OCI-LY3 (cell line): ENCODE data around the gene SOWAHC.

Experiments used
- H2AFZ ChIP-seq: fragments of 200-600, 300-600 bp; shearing (Covaris generic); 2 replicates; pipeline ENCODE4 v1.6.0; 2014; ENCODE audit warnings: antibody characterized with exemption, low read depth, low read length
- H3K27ac ChIP-seq: fragments of 200-600, 300-600 bp; sonication (generic); 2 replicates; pipeline ENCODE4 v1.5.1; 2014; ENCODE audit warnings: mild to moderate bottlenecking, low read length, moderate library complexity, mixed read lengths
- H3K27me3 ChIP-seq: fragments of 200-600, 300-600 bp; sonication (generic); 2 replicates; pipeline ENCODE4 v1.6.1; 2014; ENCODE audit warnings: low read depth, low read length, mixed read lengths
- H3K36me3 ChIP-seq: fragments of 200-600, 300-600 bp; sonication (generic); replicated peaks from 2 replicates; pipeline ENCODE3; 2014; ENCODE audit warnings: low read depth, low read length, mixed read lengths
- H3K4me1 ChIP-seq: fragments of 300-600, 200-600 bp; sonication (generic); 2 replicates; pipeline ENCODE4 v1.6.1; 2014; ENCODE audit warnings: low read length, mixed read lengths
- H3K4me2 ChIP-seq: fragments of 200-600, 300-600 bp; sonication (generic); 2 replicates; pipeline ENCODE4 v1.6.1; 2014; ENCODE audit warnings: low read length, mixed read lengths
- H3K4me3 ChIP-seq: fragments of 300-600, 200-600 bp; sonication (generic); 2 replicates; pipeline ENCODE4 v1.5.1; 2014; ENCODE audit warnings: antibody characterized with exemption, mild to moderate bottlenecking, low read length, moderate library complexity
- H3K79me2 ChIP-seq: fragments of 300-600, 200-600 bp; shearing (Covaris generic); 2 replicates; pipeline ENCODE4 v1.6.1; 2014; ENCODE audit warnings: mild to moderate bottlenecking, low read length, mixed read lengths
- H3K9ac ChIP-seq: fragments of 300-600, 200-600 bp; shearing (Covaris generic); 2 replicates; pipeline ENCODE4 v1.6.0; 2014; ENCODE audit warnings: mild to moderate bottlenecking, low read length, moderate library complexity
- H3K9me3 ChIP-seq: fragments of 200-600, 300-600 bp; shearing (Covaris generic); 2 replicates; pipeline ENCODE4 v1.6.1; 2014; ENCODE audit warnings: low read length, mixed read lengths; ENCODE audit not compliant: insufficient read depth
- H4K20me1 ChIP-seq: fragments of 200-600, 300-600 bp; sonication (generic); 2 replicates; pipeline ENCODE4 v1.6.1; 2016; ENCODE audit warnings: low read length, mixed read lengths; ENCODE audit not compliant: insufficient read depth
- EZH2phosphoT487 ChIP-seq: fragments of 200-600 bp; shearing (Covaris generic); IDR thresholded peaks from 2 replicates; pipeline ENCODE4 v1.6.1; 2018; ENCODE audit warnings: antibody characterized with exemption, mixed run types, low read depth
- TF ChIP-seq, protein P1 (sequence below): fragments of 200-600, 300-600 bp; sonication (generic); IDR thresholded peaks from 2 replicates; pipeline ENCODE4 v1.5.1; 2014; ENCODE audit warnings: antibody characterized with exemption, low read length, low read depth

The SOWAHC gene

DNA sequence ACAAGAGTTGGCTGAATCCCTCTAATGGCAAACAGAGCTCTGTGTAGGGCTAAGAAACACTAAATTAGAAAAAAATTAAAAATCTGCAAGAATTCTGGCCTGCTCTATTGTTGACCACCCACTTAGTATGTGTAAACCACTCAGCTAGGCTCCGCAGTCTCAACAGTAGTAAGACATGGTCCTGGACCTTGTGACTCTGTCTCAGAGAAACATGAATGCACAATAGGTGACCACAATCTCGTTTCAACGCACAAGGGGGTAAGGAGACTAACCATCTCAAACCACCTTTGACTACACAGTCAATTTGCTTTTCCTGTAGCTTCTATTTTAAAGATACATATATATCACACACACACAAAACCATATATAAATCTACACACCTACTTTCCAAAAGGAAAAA is 16.9 kb upstream of the SOWAHC start:
- H3K9me3 ChIP-seq, result no peaks in the 10 kb centered on the region
- no peak overlapping the region for H3K9ac ChIP-seq
- H3K4me1 ChIP-seq, result no peaks in the 10 kb centered on the region
- no peak overlapping the region for H3K27ac ChIP-seq
- no peaks in the 10 kb centered on the region for H3K27me3 ChIP-seq
- H4K20me1 ChIP-seq, result no peaks in the 10 kb centered on the region
- no peak overlapping the region for H3K4me2 ChIP-seq
- no peak overlapping the region for H2AFZ ChIP-seq
- no peak overlapping the region for H3K4me3 ChIP-seq
- no peaks in the 10 kb centered on the region for H3K36me3 ChIP-seq
- TF ChIP-seq EZH2phosphoT487, result no peak
- TF ChIP-seq, protein P1, sequence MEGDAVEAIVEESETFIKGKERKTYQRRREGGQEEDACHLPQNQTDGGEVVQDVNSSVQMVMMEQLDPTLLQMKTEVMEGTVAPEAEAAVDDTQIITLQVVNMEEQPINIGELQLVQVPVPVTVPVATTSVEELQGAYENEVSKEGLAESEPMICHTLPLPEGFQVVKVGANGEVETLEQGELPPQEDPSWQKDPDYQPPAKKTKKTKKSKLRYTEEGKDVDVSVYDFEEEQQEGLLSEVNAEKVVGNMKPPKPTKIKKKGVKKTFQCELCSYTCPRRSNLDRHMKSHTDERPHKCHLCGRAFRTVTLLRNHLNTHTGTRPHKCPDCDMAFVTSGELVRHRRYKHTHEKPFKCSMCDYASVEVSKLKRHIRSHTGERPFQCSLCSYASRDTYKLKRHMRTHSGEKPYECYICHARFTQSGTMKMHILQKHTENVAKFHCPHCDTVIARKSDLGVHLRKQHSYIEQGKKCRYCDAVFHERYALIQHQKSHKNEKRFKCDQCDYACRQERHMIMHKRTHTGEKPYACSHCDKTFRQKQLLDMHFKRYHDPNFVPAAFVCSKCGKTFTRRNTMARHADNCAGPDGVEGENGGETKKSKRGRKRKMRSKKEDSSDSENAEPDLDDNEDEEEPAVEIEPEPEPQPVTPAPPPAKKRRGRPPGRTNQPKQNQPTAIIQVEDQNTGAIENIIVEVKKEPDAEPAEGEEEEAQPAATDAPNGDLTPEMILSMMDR, result no peak
- no peaks in the 10 kb centered on the region for H3K79me2 ChIP-seq

DNA sequence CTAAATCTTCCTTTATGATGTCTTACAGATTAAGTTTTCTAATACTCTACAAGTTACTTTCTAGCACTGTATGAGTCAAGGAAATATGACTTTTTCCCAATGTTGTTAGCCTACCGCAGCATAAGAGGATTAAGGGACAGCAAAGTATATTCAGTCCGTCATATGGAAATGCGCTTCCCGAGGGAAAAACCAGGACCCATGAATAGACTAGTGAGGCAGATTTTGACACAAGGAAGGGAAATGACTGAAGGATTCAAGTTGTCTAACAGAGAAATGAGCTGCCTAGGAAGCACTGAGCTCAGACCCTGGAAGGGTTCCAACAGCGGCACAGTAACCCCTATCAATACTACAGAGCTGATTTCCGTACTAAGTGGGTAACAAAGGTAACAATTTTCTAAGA is 12.4 kb upstream of the SOWAHC start:
- TF ChIP-seq EZH2phosphoT487, result no peak
- no peaks in the 10 kb centered on the region for H3K36me3 ChIP-seq
- no peaks in the 10 kb centered on the region for H3K4me1 ChIP-seq
- peaks cover 3% of the 10 kb centered on the region; the same call in 1 of the 2 replicates for H3K27me3 ChIP-seq
- no peaks in the 10 kb centered on the region for H3K9me3 ChIP-seq
- no peak overlapping the region for H3K9ac ChIP-seq
- no peak overlapping the region for H3K4me3 ChIP-seq
- H3K4me2 ChIP-seq, result no peak overlapping the region
- H3K27ac ChIP-seq, result no peak overlapping the region
- H3K79me2 ChIP-seq, result no peaks in the 10 kb centered on the region
- no peak overlapping the region for H2AFZ ChIP-seq
- no peaks in the 10 kb centered on the region for H4K20me1 ChIP-seq

DNA sequence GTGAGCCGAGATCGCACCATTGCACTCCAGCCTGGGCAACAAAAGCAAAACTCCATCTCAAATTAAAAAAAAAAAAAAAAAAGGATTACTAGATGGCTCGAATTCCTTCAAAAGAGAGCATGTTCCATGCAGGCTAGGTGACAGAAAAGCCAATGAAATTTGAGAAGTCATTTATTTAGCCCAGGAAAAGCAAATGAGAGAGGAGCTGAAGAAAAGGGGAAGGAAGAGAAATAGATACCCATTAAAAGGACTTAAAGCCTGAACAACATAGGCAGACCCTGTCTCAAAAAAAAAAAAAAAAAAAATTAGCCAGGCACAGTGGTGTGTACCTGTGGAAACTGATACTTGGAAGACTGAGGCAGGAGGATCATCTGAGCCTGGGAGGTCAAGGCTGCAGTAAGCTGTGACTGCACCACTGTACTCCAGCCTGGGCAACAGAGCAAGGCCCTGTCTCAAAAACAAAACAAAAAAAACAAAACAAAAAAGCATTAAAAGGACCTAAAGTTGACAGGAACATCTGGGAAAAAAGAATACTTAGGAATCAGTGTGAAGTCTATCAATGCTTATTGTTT is 11.5 kb upstream of the SOWAHC start:
- Histone ChIP-seq H3K9ac (no peak overlapping the region), H3K79me2 (no peaks in the 10 kb centered on the region), H3K9me3 (no peaks in the 10 kb centered on the region), H3K4me3 (no peak overlapping the region), H3K4me2 (no peak overlapping the region), H2AFZ (no peak overlapping the region), H4K20me1 (no peaks in the 10 kb centered on the region), H3K36me3 (no peaks in the 10 kb centered on the region), H3K27me3 (peaks cover 3% of the 10 kb centered on the region; the same call in 1 of the 2 replicates), H3K27ac (no peak overlapping the region), H3K4me1 (no peaks in the 10 kb centered on the region)
- TF ChIP-seq, protein P1, result no peak
- TF ChIP-seq EZH2phosphoT487, result no peak

DNA sequence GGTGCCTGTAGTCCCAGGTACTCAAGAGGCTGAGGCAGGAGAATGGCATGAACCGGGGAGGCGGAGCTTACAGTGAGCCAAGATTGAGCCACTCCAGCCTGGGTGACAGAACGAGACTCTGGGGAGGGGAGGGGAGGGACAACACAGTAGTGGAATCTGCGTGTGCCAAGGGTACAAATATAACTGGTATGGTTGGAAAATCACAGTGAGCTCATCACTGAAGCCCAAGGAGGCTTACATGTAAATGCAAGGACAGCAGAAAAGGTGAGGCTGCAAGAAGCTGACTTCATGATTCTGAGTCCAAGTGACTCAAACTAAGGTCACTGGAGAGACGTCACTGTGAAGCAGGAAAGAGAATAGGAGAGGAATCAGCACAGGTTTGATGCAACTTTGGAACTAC is 9.6 kb upstream of the SOWAHC start:
- no peaks in the 10 kb centered on the region for H4K20me1 ChIP-seq
- H3K4me1 ChIP-seq, result no peaks in the 10 kb centered on the region
- no peak overlapping the region for H3K4me2 ChIP-seq
- no peak overlapping the region for H2AFZ ChIP-seq
- peaks cover 7% of the 10 kb centered on the region; the same call in 1 of the 2 replicates for H3K27me3 ChIP-seq
- TF ChIP-seq, protein P1, result no peak
- no peak for TF ChIP-seq EZH2phosphoT487
- no peaks in the 10 kb centered on the region for H3K9me3 ChIP-seq
- no peaks in the 10 kb centered on the region for H3K79me2 ChIP-seq
- no peak overlapping the region for H3K4me3 ChIP-seq
- no peak overlapping the region for H3K27ac ChIP-seq
- no peaks in the 10 kb centered on the region for H3K36me3 ChIP-seq
- H3K9ac ChIP-seq, result no peak overlapping the region
